Measurements from ENCODE around the gene GALE.
"Not testable (repeated sequence)": the region's sequence is repeated elsewhere in the genome, so short reads cannot be mapped to it uniquely, and the experiment has no call there.

The GALE gene

DNA sequence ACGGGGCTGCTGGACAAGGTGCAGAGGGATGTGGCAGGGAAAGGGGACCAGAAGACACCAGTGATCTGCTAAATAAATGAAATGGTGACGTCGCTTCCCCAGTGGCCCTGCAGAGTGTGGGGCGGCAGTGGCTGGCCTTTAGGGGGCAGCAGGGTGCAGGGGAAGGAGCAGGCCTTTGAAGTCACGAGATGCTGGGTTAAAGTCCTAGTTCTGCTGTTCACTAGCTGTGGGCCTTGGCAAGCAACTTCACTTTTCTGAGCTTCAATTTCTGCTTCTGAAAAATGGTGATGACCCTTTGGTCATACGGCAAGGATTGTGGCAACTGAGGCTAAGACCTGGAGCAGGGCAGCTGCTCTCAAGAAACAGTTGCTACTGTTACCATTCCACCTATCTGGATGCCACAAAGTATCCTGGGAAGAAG is 9.2 kb upstream of the GALE start:
- peak; percentile 79 for DNase-seq

DNA sequence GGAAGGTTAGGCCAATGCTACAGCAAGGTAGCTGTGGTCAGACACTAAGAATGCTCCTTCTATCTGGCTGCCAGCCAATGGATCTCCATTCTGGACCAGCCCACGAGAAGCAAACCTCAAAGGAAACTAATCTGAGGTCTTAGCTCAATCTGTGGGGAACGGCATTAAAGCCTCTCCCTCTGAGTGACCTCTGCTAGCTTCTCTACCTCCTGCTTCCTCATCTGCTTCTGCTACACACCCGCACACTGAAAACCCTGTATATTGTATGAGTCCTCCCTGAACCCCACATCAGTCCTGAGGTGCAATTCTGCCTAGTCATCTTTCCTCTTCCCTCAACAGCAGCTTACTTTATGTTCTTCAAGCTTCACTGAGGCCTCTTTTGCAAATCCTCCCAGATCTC is 6.9 kb upstream of the GALE start:
- DNase-seq = no peak

DNA sequence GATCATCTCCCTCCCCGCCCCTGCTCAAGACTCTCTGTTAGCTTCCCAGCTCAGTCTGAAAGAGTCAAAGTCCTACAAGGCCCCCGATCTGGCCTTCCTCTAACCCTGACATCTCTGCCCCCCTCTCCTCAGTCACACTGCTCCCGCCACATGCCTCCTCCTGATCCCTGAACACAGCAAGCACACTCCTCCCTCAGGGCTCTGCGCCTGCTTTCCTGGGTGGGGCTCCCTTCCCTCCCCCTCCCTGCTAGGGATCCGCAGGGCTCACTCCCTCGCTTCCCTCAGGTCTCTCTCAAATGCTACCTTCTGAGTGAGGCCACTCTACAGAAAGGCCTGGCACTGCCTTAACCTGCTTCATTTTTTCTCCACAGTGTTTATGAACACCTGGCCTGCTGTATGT is 5.7 kb upstream of the GALE start:
- no peak for DNase-seq

DNA sequence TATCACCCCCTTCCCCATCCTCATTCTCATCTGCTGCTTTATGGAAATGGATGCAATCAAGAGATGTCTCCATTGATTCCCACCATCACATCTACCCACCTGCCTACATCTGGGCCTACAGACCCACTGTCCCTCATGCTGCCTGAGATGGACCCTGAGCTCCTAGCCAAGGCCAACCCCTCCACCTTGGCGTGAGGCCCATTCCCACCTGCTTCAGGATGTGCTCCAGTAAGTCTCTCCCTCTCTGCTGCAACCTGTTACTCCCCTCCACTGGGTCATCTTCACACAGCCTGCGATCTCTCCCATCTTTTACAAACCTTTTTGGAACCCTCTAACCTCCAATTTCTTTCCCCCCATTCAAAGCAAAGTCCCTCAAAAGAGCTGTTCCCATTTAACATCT is 4.5 kb upstream of the GALE start:
- no peak for DNase-seq

DNA sequence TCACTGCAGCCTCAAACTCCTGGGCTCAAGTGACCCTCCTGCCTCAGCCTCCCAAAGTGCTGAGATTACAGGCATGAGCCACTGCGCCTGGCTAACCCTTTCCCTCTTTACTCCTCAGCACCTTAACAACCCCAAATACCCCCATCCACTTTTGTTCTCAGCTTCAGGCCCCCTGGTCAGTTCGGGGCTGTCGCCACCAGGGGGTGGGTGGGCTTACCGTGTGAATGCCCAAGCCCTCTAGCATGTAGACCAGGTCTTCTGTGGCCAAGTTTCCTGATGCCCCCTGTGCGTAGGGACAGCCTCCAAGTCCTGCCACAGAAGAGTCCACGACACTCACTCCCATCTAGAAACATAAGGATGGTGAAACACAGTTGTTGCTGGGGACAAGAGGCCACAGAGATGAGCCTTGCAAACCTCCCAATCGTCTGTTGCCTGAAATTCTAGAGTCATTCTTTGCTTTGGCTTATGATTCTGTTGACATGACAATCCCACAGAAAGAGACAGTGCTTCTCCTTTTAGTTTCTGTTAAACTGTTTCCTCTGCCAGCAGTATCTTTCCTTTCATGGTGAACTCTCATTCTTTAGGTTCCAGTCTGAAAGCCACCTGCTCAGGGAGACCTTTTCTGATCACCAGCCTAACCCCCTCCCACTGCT is 3.8 kb upstream of the GALE start:
- no peak for DNase-seq

DNA sequence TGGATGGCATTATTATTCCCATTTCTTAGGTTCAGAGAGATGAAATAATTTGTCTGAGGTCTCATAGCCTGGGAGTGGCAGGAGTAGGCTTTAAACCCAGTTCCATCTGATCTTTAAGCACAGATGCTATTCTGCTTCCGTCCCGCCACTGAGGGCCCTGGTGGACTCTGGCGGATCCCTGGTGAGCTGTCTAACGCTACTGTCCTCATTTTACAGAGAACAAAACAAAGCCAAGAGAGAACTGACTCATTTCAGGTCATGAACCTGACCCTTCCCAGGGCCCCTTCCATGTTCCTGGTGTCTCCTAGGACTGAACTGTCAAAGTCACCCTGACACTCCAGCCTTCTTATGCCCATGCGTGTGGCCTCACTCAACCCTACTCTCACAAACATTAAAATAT is 3.1 kb upstream of the GALE start:
- no peak for DNase-seq

DNA sequence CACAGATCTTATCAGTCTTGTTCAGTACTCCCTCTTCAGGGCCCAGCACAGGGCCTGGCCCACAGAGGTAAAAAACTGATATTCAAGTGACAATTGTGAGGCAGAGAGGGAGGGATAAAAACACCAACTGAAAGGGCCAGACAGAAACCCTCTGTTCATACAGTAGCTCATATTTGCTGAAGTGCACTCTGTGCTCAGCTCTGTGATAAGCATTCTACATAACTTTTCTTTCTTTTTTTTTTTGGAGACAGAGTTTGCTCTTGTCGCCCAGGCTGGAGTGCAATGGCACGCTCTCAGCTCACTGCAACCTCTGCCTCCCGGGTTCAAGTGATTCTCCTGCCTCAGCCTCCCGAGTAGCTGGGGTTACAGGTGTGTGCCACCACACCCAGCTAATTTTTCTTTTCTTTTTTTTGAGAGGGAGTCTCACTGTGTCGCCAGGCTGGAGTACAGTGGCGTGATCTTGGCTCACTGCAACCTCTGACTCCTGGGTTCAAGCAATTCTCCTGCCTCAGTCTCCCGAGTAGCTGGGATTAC is 2.3 kb upstream of the GALE start:
- DNase-seq = not testable (repeated sequence)

DNA sequence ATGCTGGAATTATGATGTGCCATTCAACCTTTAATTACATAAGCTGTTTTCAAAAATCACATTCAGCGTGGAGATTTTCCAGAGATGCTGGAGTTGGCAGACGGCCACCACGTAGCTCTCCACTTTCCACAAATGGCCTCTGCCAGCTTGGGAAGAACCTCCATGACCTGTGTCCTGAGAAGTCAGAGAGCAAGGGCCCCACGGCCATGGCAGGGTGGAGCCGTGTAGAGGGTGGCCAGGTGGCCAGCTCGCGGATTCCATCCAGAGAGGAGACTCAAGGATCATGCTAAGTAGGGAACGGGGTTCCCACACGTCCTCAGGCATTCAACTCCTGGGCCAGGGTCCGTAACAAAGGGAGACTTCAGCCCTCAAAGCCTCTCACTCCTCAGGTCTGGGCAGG is 1.3 kb upstream of the GALE start:
- DNase-seq = no peak

DNA sequence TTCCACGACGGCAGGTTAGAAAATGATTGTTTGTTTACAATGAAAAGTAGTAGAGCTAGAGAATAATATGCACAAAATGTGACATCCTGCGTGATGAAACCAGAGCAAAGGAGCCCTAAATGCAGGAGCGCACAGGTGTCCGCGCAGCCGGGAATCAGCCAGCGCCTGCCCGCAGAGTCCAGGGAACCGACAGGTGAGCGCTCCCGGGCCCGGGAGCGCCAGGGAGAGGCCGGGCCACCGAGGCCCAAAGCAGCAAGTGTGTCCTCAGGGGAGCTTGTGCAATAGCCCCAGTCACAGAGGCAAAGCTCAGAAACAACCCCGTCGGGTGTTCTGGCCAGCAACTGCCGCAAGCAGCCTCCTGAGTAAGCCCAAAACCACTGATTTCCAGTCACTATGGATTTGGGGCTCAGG is 789 bp upstream of the GALE start:
- DNase-seq = no peak

DNA sequence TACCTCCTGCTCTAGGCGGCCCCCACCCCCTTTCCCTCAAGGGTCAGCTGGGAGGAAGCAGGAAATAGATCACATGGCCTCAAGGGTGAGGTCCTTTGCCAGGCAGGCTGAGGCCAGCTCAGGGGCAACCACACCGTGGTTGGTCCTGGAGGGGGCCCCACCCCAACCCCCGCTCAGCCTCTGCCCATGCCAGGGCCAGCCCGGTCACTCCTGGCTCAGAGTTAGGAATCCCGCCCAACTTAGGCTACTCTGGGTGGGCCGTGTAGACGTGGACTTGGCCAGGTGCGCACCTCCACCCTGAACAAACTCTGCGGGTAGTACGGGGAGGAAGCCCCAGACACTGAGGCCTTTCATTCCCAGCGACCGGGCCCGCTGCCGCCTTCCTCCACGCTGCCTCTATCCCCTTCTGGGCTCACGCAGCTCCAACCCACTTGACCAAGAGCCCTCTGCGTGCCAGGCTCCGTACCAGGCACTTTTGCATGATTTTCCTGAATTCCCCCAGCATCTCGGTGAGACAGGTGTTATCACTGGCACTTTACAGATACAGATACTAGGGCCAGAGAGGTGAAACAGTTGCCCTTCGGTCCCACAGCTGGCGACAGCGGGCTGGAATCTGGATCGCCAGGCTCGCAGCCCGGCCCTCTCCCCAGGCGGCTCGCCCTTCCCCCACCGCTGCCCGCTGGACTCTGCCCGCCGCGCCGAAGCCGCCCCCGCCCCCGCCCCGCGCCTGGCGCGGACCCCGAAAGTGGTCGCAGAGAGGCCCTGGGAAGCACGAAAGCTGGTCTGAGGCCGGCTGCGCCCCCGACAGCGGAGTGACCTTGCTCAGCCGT is 769 bp downstream of the GALE start:
- peak; percentile 26 for DNase-seq

DNA sequence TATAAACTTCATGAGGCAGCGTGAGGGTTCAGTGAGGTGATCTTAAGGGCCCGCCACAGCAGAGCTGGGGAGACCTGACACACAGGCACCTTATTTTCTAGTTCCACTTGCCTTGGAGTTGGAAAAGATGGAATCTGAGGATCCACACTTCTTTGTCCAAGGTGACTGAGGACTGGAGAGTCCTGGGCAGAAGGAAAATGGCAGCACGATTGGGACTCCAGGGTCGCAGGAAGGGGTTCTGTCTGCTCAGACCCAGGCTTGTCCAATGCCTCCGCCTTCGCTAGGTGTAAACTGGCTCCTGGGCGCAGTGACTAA is 1.3 kb downstream of the GALE start:
- no peak for DNase-seq

DNA sequence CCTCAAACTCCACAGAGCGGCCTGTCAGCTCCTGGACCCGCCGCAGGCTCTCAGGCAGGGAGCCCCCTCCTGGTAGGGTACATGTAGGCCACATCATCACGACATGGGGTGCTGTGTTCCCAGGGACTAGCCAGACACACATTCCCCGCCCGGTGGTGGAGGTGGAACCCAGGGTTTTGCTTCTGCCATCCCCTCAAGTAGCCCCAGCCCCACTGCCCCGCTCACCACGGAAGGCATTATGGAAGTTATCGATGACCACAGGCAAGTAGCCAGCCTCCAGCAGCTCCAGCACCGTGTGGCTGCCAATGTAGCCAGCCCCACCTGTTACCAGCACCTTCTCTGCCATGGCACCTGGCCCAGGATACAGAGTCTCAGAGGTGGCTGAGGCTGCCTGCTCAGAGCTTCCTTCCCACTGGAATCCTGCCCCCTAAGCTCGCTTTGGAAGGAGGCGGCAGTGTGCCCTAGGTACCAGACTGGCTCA is 1.9 kb downstream of the GALE start:
- DNase-seq = no peak

DNA sequence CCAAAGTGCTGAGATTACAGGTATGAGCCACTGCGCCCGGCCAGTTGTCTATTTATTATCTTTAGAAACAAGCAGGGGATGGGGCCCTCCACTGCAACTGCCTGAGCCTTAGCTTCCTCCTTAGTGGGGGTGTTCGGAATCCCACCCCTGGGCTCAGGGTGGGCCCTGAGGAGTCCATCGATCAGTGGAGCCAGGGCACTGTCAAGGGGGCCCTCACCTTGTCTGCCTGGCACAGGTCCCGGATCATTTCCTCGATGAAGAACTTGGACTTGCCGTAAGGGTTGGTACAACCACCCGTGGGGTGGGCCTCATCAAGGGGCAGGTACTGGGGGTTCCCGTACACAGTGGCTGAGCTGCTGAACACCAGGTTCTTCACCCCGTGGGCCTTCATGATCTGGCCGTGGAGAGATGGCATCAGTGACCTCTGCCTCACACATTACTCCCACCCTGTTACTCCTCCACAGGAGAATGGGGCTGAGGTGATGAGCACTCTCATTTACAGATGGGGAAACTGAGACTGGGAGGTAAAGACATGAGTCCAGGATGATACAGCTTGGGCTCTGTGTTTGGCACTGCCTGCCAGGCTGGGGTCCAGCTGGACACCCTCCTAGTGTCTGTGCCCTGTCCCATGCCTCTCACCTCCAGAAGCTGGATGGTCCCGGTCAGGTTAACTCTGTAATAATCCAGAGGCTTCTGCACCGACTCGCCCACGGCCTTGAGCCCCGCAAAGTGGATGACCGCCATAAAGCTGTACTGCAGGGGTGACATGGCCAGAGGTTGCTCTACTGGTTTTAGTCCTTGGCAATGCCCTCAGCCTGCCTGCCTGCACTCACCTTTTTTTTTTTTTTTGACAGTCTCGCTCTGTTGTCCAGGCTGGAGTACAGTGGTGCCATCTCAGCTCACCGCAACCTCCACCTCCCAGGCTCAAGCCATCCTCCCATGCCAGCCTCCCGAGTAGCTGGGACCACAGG is 2.8 kb downstream of the GALE start:
- no peak for DNase-seq

DNA sequence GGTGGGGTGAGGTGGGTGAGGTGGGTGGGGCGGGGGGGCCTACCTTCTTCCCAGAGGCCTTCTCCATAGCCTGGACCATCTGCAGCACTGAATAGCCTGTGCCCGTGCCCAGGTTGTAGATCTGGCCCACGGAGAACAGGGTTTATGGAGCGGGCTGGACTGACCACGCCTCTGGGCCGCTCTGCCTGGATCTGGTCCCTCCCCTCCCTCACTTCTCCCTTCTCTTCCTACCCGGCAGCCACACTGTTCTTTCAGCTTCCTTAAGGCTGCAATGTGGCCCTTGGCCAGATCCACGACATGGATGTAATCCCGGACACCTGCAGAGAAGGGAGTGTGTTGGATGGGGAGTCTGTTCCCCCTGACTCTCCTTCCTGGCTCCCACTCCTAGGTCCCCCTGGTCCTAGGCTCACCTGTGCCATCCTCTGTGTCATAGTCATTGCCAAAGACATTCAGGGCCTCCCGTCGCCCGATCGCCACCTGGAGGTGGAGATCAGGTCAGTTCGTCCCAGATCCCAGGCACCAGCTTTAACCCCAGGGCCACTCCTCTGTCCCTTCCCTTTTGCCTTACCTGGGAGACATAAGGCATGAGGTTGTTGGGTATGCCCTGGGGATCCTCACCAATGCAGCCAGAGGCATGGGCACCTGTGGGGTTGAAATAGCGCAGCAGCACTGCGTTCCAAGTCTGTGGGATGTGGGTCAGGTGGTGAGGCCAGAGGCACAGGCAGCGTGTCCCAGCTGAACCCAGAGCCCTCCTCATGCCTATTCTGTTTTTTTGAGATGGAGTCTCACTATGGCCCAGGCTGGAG is 3.9 kb downstream of the GALE start:
- DNase-seq = no peak

DNA sequence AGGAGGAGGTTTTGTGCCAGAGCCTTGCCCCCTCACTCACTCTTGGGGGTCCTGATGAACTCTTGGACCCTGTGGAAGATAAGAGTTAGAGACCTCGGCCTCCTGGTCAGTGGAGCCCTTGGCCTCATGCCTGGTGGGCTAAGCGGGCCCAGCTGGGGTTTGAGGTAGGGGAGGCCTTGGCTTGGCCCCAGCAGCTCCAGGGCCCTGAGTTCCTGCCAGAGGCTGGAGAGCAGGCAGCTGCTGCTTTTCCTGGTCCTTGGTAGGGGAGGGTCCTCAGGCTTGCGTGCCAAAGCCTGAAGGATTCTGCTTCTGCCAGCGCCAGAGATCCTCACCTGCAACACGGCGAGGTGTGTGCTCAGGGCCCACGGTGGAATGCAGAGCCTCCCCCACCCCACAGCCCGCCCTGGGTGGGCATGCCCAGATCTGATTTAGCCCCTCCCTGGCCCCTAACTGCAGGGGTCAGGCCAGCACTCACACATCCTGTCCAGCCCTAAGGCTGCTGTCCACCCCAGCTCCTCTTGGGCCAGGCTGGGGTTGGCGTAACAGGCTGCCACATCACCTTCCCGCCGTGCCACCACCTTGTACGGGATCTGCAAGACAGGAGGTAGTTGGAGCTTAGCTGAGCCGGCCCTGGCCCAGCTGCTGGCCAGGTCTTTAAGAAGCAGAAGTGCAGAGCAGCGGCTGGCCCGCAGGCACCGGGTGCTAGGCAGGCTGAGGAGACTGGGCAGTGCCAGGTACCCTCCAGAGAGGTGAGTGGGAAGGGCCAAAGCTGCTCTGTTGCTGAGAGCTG is 4.7 kb downstream of the GALE start:
- DNase-seq = no peak

DNA sequence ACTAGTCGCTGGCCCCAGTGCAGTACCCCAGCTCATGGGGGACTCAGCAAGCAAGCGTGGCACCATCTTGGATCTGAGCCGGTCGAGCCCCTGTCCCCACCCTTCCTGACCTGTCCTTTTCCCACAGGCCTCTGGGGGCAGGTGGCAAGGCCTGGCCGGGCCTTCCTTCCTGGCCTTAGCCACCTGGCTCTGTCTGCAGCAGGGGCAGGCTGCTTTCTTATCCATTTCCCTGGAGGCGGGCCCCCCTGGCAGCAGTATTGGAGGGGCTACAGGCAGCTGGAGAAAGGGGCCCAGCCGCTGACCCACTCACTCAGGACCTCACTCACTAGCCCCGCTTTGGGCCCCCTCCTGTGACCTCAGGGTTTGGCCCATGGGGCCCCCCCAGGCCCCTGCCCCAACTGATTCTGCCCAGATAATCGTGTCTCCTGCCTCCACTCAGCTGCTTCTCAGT is 5.8 kb downstream of the GALE start:
- not testable (repeated sequence) for DNase-seq

DNA sequence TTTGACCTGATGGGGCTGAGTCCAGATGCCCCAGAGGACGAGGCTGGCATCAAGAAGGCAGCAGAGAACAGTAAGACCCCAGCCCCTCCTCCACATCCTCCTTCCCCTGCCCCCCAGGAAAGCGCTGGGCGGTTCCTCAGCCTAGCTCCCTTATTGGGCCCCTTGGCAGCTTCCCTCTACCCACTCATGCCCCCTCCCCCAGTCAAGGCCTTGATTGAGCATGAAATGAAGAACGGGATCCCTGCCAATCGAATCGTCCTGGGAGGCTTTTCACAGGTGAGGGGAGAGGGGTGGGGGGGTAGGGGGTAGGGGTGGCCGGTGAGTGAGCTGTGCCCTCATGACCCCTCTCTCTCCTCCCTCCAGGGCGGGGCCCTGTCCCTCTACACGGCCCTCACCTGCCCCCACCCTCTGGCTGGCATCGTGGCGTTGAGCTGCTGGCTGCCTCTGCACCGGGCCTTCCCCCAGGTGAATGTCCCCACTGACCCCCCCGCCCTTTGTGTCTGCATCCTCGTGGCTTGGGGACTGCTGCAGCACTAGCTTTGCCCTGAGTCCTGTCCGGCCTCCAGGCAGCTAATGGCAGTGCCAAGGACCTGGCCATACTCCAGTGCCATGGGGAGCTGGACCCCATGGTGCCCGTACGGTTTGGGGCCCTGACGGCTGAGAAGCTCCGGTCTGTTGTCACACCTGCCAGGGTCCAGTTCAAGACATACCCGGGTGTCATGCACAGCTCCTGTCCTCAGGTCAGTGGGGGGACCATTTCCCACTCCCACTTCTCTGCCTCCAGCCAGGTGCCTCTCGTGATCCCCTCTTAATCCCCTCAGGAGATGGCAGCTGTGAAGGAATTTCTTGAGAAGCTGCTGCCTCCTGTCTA is 6.5 kb downstream of the GALE start:
- no peak for DNase-seq

DNA sequence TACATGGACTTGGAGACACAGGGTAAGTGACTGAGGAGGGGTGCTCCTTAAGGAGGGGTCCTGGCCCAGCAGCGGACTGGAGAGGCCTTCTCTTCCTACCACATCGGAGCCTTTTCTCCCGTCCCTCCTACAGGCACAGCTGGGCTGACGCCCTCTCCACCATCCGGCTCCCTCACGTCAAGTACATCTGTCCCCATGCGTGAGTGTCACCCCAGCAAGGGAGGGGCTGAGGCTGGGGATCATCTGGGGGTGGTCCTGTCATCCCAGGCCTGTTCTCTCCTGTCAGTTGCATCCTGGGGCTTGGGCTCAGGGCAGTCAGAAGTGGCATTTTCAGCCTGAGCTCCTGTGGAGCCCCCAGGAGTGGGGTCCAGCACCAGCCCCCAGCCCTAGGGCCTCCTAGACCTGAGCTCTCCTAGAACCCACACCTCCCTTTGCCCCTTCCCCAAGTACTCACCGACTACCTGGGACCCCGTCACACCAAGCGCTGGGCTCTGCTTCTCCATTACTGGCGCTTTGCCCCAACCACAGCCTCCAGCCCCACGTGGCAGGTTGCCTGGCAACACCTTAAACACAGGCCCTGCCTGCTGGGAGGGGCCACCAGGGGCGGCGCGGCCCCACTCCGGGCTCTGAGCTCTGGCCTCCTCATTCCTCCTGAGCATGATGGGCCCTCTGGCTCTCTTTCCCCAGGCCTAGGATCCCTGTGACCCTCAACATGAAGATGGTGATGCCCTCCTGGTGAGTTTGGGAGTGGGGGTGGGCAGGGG is 7.4 kb downstream of the GALE start:
- DNase-seq = peak; percentile 36

Data from central memory CD4-positive, alpha-beta T cell (primary cell).